Type B pancreatic cell (in vitro differentiated cells): ENCODE measurements around the gene MYO5C. TPM values are rescaled to one million over a fixed set of nuclear protein-coding genes. Genes with fewer than 3 reads are reported as not detected.

ENCODE experiments used
- DNase-seq: peaks from one replicate; pipeline ENCODE4 v3.0.0; 2021; ENCODE audit warnings: mixed read lengths; ENCODE audit not compliant: unreplicated experiment; ENCODE audit errors: extremely low spot score
- H3K27ac Mint-ChIP-seq: 2 replicates; pipeline ENCODE4 v1.8.0; 2021; ENCODE audit warnings: mild to moderate bottlenecking, mixed read lengths
- H3K27me3 Mint-ChIP-seq: 2 replicates; pipeline ENCODE4 v1.8.0; 2021; ENCODE audit warnings: mixed read lengths
- H3K36me3 Mint-ChIP-seq: 2 replicates; pipeline ENCODE4 v1.8.0; 2021; ENCODE audit warnings: mixed read lengths
- H3K4me1 Mint-ChIP-seq: one replicate; pipeline ENCODE4 v1.8.0; 2021; ENCODE audit warnings: mixed read lengths; ENCODE audit not compliant: unreplicated experiment
- H3K4me3 Mint-ChIP-seq: 2 replicates; pipeline ENCODE4 v1.8.0; 2021; ENCODE audit warnings: mild to moderate bottlenecking, mixed read lengths
- H3K9me3 Mint-ChIP-seq: 2 replicates; pipeline ENCODE4 v1.8.0; 2021; ENCODE audit warnings: mixed read lengths
- CTCF ChIP-seq: fragments of 200-600 bp; sonication (generic); conservative IDR thresholded peaks from 2 replicates; pipeline ENCODE4 v1.5.0; 2021; ENCODE audit warnings: antibody characterized with exemption, mild to moderate bottlenecking
- total RNA-seq: library from RNA; stranded (reverse); gene quantifications from 2 replicates; pipeline ENCODE4 v1.2.1, GENCODE V29; 2021; ENCODE audit warnings: low replicate concordance

Gene MYO5C
- total RNA-seq, 1 donor from 2014 or later = 17.5 TPM

GRCh38 chr15:52159645-52160044 is 136.0 kb downstream of the MYO5C start:
- no peak for TF ChIP-seq CTCF
- DNase-seq = no peak
- no peak overlapping the region for H3K4me3 Mint-ChIP-seq
- H3K27ac Mint-ChIP-seq = no peak overlapping the region
- H3K4me1 Mint-ChIP-seq = no peaks in the 10 kb centered on the region
- peaks cover 8% of the 10 kb centered on the region for H3K36me3 Mint-ChIP-seq
- H3K27me3 Mint-ChIP-seq = no peaks in the 10 kb centered on the region
- H3K9me3 Mint-ChIP-seq = no peaks in the 10 kb centered on the region

GRCh38 chr15:52158084-52158765 is 137.4 kb downstream of the MYO5C start:
- no peaks in the 10 kb centered on the region for H3K27me3 Mint-ChIP-seq
- H3K27ac Mint-ChIP-seq = no peak overlapping the region
- DNase-seq = no peak
- no peak for TF ChIP-seq CTCF
- H3K4me1 Mint-ChIP-seq = no peaks in the 10 kb centered on the region
- H3K4me3 Mint-ChIP-seq = no peak overlapping the region
- H3K36me3 Mint-ChIP-seq = peaks cover 8% of the 10 kb centered on the region
- H3K9me3 Mint-ChIP-seq = no peaks in the 10 kb centered on the region

- H3K36me3 Mint-ChIP-seq = peaks cover 5% of the 10 kb centered on the region
- H3K27me3 Mint-ChIP-seq = no peaks in the 10 kb centered on the region
- no peak overlapping the region for H3K4me3 Mint-ChIP-seq
- H3K4me1 Mint-ChIP-seq = no peaks in the 10 kb centered on the region
- H3K27ac Mint-ChIP-seq = no peak overlapping the region
- DNase-seq = no peak
- no peaks in the 10 kb centered on the region for H3K9me3 Mint-ChIP-seq
- no peak for TF ChIP-seq CTCF
Measured at GRCh38 chr15:52155878-52156277, 139.7 kb downstream of the MYO5C start.

GRCh38 chr15:52154896-52155865 is 140.4 kb downstream of the MYO5C start:
- Mint-ChIP-seq H3K4me1 (no peaks in the 10 kb centered on the region), H3K4me3 (no peak overlapping the region), H3K9me3 (no peaks in the 10 kb centered on the region), H3K36me3 (peaks cover 4% of the 10 kb centered on the region), H3K27me3 (no peaks in the 10 kb centered on the region), H3K27ac (no peak overlapping the region)
- no peak for TF ChIP-seq CTCF
- no peak for DNase-seq

- no peak overlapping the region for H3K27ac Mint-ChIP-seq
- H3K4me1 Mint-ChIP-seq = no peaks in the 10 kb centered on the region
Measured at GRCh38 chr15:52153900-52154895, 141.4 kb downstream of the MYO5C start.

More at GRCh38 chr15:52153900-52154895, 141.4 kb downstream of the MYO5C start:
- H3K4me3 Mint-ChIP-seq = no peak overlapping the region
- no peaks in the 10 kb centered on the region for H3K27me3 Mint-ChIP-seq
- H3K36me3 Mint-ChIP-seq = peaks cover 4% of the 10 kb centered on the region
- no peak for DNase-seq
- no peak for TF ChIP-seq CTCF
- H3K9me3 Mint-ChIP-seq = no peaks in the 10 kb centered on the region
